Inferior parietal cortex (tissue), 1 donor: Measurements from ENCODE around the gene SPINK14.

Experiments used
- DNase-seq: peaks from one replicate; pipeline ENCODE4 v3.0.0-alpha.2; 2016; ENCODE audit errors: extremely low spot score

Gene SPINK14, protein sequence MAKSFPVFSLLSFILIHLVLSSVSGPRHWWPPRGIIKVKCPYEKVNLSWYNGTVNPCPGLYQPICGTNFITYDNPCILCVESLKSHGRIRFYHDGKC

DNA sequence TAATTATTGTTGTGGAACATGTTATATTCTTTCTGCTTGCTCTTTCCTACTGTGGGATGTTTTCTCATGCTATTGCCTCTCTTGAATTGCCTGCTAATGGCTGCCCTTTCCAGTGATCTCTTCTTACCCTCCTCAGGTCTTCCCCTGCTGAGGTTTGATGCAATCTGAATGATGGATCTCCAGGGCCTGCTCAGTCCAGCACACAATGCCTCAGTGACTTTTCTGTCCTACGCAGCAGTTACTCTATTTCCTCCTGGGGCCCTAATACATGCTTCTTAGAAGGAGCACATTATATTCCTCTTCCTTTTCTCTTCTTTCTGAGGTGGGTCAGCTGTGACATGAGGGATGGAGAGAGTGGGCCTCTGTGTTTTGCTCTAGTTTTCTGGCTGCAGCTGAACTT lies at the start of gene SPINK14:
Gene SPINK14, plus strand, starts transcription at position 301 of the 400 bp plus-strand sequence. CDS start 1,187 bp downstream, outside the sequence.
- DNase-seq = no peak

DNA sequence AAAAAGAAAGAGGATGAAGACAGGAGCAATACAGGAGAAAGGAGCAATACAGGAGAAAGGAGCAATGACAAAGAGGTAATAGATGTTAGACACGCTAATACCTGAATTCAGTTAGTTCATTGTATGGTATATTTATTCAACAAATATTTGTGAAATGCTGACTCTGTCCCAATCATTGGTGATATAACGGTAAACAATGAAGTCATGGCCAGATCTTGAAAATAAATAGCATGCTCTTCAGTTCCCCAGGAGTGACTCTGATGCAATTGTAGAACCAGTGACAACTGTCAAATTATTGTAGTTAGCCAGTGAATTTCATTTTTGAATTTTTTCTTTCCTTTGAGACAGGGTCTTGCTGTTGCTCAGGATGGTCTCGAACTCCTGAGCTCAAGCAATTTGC lies 48.0 kb upstream of the SPINK14 start:
- DNase-seq = no peak

DNA sequence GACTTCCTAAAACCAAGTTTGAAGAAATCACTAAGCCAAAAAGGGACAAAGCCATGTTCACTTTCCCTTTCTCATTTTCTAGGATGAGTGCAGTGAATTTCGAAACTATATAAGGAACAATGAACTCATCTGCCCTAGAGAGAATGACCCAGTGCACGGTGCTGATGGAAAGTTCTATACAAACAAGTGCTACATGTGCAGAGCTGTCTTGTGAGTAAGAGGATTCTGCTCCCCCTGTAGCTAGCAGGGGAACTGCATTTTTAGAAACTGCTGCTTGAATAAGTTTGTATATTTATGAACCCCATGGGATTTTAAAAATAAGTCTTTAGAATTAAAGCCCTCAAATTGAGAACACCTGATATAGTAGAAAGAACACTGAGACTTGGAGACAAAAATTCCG lies 42.7 kb upstream of the SPINK14 start:
- no peak for DNase-seq

DNA sequence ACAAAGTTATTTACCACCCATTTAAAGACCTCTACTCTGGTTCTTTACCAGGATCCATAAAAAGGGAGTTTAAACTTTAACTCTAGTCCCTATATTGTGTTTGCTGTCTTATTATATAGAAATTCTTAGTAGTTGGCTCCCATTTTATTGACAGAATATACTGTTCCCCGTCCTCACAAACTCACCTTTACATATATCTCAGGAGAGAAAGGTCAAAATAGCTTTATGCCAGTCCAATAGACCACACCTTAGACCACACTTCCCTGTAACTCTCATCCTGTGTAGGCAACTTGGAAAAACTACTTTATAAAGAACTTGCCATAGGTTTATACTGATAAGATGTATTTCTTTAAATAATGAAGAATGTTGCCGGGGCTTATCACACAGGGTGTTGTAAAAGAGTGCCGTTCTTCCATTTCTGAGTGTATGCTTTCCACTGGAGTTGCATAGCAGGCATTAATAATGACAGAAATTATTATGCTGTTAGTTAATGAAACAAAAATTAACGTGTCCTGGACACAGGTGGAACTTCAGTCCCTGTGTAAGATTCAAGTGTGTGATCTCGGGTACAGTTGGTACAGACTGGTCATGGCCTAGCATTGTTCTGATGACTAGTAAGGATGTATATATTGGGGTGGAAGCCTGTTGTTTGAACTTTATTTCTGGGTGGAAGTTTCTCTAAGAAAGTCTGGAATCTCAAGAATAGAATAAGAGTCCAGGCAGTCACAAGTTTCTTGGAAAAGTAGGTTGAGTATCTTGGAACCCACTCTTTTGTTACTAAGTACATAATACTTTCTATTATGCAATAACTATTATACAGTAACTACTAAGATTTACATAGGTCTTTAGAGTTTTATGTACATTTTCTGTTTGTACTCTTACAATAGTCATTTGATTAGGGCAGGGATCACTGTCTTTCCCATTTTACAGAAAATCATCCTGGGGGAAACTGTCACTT lies 33.0 kb upstream of the SPINK14 start:
- no peak for DNase-seq

DNA sequence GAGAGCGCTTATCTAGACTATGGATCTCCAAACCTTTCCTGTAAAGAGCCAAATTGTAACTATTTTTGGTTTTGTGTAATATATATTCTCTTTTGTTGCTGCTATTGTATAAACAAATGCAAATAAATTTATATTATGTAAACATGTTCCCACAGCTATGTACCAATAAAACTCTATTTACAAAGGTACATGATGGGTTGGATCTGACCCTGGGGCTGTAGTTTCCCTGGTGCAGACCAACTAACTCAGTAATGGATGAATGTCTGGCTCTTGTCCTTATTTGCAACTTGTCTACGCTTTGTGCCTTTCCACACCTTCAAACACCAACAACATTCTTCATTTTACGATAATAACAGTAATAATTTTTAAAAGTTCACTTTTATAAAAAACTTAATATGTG lies 27.5 kb upstream of the SPINK14 start:
- no peak for DNase-seq

DNA sequence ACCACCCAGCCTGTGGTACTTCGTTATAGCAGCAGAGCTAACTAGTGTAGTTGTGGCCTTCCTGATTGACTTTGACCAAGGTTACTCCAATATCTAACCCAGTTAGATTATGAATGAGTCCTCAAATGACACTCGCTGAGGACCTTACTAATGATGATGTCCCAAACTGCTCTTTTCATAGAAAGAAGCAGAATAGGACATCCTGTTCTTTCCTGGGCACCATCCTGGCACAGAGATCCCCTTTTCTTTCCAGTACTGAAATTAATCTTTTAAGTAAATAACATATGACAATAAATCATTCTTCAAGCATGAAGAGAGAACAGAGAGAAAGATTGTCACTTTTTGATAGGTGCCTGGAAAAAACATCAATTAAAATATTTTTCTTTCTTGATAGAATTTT lies 26.7 kb upstream of the SPINK14 start:
- no peak for DNase-seq

DNA sequence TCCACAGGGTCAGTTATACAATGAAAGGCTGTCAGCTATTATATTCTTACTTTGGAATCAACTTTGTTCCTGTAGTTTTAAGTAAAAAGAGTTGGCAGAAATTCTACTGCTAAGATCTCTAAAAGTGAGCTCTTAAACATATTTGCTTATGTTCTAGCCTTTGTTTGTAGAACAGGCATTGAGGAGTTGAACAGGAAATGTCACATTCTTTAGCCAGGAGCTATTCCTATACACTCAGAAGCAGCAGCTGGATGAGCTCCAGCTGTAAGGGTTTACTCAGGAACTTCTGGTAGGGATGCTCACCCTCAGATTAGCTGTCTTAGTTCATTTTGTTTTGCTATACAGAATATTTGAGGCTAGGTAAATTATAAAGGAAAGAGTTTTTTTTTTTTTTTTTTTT lies 22.4 kb upstream of the SPINK14 start:
- DNase-seq = no peak

DNA sequence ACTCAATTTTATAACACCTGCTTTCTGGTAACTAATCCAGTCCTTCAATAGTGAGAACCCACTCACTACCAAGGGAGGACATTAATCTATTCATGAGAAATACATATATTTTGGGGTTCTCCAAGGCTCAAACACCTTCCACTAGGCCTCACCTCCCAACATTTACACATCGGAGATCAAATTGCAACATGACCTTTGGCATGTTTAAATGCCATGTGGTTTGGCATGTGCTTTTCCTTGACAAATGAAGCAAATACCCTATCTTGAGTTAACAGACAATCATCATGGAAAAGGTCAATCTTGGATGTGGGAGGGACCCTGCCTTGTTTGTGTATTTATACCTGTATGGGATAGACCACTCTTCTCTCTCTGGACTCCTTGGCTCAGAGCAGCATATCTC lies 21.9 kb upstream of the SPINK14 start:
- DNase-seq = no peak

DNA sequence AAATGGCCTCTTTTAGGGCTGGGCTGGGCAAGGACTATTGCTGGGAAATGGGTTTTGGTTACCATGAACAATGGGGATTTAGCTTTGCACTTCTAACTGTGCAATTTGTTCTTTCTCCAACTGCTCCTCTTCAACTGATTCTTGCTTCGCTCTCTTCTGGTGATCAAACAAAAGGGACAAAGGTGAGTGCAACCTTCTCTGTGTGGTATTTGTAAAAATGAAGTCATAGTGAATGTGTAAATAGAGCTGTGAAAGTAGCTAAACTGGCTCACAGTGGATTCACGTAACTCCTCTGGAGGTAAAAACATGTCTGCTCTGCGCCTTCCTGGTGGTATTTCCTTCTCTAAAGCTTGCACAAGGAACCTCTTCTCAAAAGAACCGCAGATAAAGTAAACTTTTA lies 20.9 kb upstream of the SPINK14 start:
- no peak for DNase-seq

DNA sequence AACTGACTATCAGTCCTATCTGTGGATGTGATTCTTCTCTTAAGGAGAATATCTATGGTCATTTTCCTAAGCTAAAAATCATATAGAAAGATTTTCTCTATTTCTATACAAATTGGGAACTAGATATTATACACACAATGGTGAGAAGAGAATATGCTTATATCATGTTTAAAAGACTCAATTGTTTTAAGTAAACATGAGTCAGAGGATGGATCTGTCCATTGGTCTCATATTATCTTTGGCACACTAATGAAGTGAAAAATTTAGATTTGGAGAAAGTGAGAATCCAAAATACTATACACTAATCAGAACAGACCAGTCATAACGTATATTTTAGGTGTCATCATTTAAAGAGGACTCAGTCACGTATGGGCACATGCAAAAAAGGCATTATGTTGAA lies 16.5 kb upstream of the SPINK14 start:
- DNase-seq = no peak

DNA sequence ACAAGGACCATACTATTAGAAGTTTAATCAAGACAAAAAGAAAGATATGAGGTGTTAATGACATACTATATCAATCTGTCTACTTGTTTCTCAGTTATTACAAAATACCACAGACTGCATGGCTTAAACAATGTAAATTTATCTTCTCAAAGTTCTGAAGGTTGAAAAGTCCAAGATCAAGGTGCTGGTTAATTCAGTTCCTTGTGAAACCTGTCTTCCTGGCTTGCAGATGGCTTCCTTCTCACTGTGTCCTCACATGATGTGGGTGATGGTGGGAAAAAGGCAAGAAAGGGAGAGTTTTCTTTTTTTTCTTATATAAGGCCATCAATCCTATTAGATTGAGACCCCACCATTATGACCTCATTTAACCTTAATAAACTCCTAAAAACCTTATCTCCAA lies 15.6 kb upstream of the SPINK14 start:
- no peak for DNase-seq

DNA sequence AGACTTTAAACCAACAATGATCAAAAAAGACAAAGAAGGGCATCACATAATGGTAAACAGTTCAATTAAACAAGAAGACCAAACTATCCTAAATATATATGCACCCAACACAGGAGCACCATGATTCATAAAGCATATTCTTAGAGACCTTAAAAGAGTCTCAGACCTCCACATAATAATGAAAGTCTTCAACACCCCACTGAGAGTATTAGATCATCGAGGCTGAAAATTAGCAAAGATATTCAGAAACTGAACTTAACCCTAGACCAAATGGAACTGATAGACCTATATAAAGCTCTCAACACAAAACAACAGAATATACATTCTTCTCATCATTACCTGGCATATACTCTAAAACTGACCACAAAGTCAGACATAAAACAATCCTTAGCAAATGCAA lies 11.7 kb upstream of the SPINK14 start:
- DNase-seq = no peak

DNA sequence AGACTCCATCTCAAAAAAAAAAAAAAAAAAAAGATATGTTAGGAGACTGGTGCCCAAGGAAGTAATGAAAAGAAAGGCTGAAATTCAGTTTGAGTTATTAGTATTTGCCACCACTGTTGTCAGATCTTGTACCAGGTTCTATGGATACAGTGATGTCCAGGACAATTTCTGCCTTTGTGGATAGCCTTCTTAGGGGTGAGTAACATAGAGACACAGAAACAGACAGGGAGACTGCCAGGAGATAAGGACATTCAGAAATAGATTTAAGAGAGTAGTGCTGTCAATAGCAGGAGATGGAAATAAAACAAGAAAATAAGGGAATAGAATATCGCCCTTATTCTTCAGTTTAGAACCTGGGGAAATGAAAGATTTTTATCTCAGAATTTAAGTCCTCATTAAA lies 6.3 kb upstream of the SPINK14 start:
- no peak for DNase-seq

DNA sequence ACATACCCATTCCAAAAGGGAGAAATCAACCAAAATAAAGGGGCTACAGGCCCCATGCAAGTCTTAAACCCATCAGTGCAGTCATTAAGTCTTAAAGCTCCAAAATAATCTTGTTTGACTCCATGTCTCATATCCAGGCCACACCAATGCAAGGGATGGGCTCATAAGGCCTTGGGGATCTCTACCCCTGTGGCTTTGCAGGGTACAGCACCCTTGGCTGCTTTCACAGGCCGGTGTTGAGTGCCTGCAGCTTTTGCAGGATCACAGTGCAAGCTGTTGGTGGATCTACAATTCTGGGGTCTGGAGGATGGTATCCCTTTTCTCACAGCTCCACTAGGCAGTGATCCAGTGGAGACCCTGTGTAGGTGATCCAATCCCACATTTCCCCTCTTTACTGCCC lies 5.0 kb upstream of the SPINK14 start:
- no peak for DNase-seq

DNA sequence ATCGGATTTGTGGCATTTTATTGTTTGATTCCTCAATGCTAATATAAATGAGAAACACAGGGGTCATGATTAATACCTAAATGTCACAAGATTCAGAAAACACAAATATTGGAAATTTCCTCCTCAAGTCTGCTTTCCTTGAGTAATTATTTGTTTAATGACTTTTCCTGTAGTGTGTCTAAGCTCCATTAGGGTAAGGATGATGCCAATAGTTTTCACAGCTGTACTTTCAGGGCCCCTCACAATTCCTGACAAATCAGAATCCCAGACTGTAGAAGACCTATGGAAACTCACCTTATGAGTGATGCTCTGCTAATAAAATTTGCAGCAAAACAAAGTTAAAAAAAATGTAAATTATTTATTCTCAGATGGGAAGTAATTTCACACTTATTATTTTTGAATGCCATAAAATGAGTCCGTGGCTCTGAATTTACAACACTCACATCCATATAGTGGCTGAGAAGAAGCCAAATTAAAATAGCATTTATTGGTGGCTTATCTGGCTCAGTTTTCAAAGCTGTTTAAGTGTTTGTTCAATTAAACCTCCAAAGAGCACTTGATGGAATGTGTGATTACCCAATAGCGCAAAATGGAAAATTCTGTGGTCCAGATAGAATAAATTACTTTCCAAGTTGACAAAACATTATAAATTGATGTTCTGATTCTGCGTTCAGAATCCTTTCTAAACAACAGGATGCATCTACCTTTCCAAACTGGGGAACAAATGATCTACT lies 1.6 kb upstream of the SPINK14 start:
- DNase-seq = no peak

DNA sequence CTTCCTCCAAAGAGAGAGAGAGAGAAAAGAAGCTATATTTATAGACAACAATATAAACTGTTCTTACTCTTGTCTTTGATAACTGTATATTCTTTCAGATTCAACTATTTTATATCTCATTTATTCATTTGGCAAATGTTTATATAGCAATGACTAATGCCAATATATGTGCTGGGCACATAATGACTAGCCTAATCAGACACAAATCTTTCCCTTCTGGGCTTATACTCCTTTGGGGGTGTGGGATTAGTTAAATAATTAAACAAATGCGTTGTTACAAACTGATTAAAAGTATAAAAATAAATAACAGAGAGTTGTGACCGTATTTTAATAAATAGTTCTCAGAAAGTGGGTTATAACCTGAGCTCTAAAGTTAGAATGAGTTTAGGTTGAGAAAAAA lies 4.0 kb downstream of the SPINK14 start:
- no peak for DNase-seq

DNA sequence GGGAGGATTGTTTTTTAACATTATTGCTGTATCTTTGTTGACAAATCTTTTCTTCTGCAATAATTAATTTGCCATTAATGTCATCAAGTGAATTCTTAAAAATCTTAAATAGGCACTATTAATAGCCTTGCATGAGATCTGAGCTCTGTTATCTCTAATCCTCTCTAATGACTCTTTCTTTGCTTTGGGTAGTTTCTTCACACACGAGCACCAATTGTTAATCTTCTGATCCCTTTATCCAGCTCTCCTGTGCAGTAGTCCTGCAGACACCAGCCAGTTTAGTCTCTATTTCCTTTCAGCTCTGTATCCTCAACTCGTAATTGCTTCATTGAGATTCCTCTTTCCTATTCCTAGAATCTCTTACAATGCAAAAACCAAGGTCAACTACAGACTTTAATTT lies 8.1 kb downstream of the SPINK14 start:
- no peak for DNase-seq

DNA sequence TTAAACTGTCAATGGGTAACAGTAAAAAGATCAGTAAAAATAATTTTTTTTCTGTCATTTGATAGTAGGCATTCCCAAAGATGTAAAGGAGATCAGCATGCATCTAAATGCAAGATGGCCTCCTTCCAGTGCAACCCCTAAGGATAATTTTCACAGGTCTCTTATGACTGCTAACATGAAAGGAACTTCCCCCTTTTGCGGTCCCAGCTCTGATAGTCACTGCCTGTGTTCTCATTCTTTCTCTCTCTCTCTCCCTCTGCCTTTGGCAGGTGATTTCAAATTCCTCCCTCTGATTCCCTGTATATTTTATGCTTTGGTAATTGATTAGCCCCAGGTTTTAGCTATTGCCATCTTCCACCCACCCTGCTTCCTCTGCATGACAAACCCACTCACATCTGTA lies 8.9 kb downstream of the SPINK14 start:
- DNase-seq = no peak

DNA sequence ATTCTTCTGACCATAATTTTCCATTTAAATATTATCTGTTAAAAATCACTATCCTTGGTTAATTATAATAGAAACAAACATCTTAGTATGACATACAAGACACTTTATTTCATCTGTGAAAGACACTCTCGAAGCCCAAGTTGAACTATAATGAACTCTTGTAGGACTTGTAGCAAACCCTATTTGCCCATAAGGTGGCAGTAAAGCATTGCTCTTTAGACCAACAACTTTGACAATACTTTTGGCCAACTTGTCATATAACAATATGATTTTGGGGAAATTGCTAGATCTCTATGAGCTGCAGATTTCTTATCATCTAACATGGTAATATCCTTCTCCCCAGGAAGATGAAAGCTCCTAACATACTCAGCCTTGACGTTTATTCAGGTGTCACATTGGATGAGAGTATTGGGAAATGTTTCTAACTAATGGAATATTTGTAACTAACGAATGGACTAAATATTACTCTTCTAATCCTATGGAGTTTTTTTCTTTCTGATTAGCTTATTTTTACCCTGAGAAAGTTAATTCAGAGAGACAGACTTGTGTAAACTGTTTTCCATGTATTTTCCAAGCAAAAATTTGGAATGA lies 11.0 kb downstream of the SPINK14 start:
- peak; percentile 75 for DNase-seq

DNA sequence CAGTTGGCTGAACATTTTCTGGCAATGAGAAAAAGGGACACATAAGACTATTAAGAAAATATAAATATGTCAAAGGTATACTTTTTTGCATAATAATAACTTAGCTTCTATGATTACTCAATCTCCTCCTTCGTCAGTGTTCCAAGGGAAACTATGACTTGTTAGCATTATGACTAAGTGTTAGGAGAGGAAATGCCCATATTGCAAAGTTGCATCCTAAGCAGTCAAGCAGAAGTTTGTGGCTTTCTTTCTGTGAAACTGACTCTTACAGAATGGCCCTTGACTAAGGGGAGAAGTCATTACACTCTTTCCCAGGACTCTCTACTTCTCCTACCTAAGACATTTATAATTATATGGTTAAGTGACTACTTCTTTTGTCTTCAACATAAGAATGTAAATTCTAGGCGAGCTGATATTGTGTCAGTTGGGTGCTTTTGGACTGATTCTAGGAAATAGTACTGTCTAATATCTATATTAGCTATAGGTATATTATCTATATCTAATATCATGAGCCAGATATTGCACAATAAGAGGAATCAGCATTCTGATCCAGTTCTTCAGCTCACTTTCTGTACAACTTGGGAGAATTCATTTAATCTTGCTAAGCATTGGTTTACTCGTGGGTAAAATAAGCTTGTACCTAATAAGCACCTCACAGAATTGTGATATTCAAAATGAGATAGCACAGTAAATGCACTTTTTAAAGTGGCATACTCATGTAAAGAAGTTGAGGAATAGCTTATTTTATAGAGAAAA lies 18.1 kb downstream of the SPINK14 start:
- DNase-seq = no peak

DNA sequence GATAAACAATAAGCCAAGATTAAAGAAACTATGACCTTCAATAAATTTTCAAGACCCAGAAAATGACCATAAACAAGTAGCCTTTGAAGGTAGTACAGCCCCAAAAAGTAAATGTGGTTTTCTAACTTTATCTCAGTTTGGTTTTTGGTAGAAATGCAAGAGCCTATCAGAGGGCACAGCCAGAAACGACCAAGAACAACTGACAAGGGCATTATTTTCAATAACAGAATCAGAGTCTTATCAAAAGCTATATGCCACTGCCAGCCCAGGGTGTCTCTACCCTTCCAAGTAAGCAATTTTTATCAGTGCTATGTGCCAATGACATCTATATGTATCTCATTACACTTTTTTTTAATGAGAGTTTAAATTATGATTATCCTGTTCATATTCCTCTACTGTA lies 22.7 kb downstream of the SPINK14 start:
- DNase-seq = no peak

DNA sequence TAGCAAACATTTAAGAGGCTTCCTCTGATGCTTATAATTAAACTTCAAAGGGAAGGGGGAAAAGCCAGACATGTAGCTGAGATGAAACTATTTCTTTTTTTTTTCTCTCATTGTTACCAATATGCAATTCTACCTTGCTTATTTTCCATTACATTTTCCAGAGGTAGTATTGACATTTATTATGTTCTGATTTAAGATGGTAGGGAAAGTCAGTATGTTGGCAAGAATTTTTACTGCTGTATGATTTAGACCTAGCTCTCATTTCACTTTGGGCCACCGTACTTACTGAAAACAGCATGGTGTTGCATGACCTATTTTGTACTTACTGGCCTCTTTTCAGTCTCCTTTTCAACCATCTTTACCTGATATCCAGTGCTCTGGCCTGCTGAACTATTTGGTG lies 24.9 kb downstream of the SPINK14 start:
- no peak for DNase-seq
